Measurements from ENCODE around the gene CACNG6.

The CACNG6 gene

GRCh38 chr19:54041969-54042606 is 50.7 kb downstream of the CACNG6 start:
- DNase-seq = no peak
- in situ Hi-C loops (cut with HindIII; ENCODE audit: low pct_ligation_motif_present, low sequenced_read_pairs) = no loop called here
- Histone ChIP-seq H3K36me3 (replicated peaks) (no peaks in the 10 kb centered on the region), H3K27ac (no peak overlapping the region), H3K27me3 (replicated peaks) (no peaks in the 10 kb centered on the region), H3K4me3 (ENCODE audit: low read depth, low read length) (no peak overlapping the region)
- TF ChIP-seq, protein P1, sequence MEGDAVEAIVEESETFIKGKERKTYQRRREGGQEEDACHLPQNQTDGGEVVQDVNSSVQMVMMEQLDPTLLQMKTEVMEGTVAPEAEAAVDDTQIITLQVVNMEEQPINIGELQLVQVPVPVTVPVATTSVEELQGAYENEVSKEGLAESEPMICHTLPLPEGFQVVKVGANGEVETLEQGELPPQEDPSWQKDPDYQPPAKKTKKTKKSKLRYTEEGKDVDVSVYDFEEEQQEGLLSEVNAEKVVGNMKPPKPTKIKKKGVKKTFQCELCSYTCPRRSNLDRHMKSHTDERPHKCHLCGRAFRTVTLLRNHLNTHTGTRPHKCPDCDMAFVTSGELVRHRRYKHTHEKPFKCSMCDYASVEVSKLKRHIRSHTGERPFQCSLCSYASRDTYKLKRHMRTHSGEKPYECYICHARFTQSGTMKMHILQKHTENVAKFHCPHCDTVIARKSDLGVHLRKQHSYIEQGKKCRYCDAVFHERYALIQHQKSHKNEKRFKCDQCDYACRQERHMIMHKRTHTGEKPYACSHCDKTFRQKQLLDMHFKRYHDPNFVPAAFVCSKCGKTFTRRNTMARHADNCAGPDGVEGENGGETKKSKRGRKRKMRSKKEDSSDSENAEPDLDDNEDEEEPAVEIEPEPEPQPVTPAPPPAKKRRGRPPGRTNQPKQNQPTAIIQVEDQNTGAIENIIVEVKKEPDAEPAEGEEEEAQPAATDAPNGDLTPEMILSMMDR (IDR thresholded peaks at IDR 0.05; ENCODE audit: low read depth, low read length, missing control alignments) = no peak

DNA sequence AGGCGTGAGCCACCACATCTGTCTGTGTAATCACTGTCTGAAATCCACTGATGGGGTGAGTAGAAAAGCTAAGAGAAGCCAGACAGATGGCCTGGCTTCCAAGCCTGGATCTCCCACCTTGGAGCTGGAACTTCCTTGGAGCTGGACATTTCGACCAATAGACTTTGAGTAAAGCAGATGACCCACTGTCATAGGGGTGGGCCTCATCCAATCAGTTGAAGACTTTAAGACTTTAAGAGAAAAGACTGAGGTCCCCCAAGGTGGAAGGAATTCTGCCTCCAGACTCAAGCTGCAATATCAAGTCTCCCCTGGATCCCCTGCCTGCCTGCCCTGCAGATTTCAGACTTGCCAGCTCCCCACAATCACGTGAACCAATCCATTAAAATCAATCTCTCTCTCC is 51.6 kb downstream of the CACNG6 start:
- H3K27me3 ChIP-seq (replicated peaks) = no peaks in the 10 kb centered on the region
- DNase-seq = no peak
- H3K4me3 ChIP-seq (ENCODE audit: low read depth, low read length) = no peak overlapping the region
- TF ChIP-seq, protein P1 (IDR thresholded peaks at IDR 0.05; ENCODE audit: low read depth, low read length, missing control alignments) = no peak
- H3K27ac ChIP-seq = no peak overlapping the region
- H3K36me3 ChIP-seq (replicated peaks) = no peaks in the 10 kb centered on the region
- in situ Hi-C loops (cut with HindIII; ENCODE audit: low pct_ligation_motif_present, low sequenced_read_pairs) = no loop called here

DNA sequence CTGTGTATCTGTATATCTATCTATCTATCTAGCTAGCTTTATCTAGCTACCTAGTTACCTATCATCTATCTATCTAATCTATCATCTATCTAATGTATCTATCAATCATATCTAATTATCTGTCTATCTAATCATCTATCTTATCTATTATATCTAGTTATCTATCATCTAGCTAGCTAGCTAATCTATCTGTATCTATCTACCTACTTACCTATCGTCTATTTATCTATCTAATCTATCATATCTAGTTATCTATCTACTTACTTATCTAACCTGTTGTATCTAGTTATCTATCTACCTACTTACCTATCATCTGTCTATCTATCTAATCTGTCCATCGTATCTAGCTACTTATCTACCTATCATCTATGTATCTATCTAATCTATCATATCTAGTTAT is 54.3 kb downstream of the CACNG6 start:
- TF ChIP-seq, protein P1 (IDR thresholded peaks at IDR 0.05; ENCODE audit: low read depth, low read length, missing control alignments) = no peak
- no peak for DNase-seq
- H3K36me3 ChIP-seq (replicated peaks) = no peaks in the 10 kb centered on the region
- H3K4me3 ChIP-seq (ENCODE audit: low read depth, low read length) = no peak overlapping the region
- no peak overlapping the region for H3K27ac ChIP-seq
- H3K27me3 ChIP-seq (replicated peaks) = no peaks in the 10 kb centered on the region
- in situ Hi-C loops (cut with HindIII; ENCODE audit: low pct_ligation_motif_present, low sequenced_read_pairs) = no loop called here

DNA sequence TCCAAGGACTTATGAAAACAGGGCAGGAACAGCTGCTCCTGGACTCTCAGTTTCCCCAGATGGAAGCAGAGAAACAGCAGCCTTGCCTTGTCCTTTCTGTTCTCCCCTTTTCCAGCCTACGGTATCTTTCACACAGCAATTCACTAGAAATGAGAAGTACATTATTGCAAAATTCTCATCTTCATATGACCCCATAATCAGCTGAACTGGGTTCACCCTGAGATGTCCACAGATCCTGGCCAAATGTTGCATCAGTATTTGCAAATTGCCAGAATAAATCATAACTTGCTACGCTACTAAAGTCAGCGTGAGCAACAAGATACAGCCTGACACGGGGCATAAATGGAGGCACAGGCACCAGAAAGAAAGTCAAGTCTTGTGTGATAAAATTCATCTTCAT is 56.2 kb downstream of the CACNG6 start:
- H3K27me3 ChIP-seq (replicated peaks) = no peaks in the 10 kb centered on the region
- no peak for DNase-seq
- in situ Hi-C loops (cut with HindIII; ENCODE audit: low pct_ligation_motif_present, low sequenced_read_pairs) = no loop called here
- TF ChIP-seq, protein P1 (IDR thresholded peaks at IDR 0.05; ENCODE audit: low read depth, low read length, missing control alignments) = no peak
- no peaks in the 10 kb centered on the region for H3K36me3 ChIP-seq (replicated peaks)
- H3K4me3 ChIP-seq (ENCODE audit: low read depth, low read length) = no peak overlapping the region
- H3K27ac ChIP-seq = no peak overlapping the region

Data from brain microvascular endothelial cell (primary cell).